GM12878 (cell line): ENCODE results near the gene OR10S1. TPM values are rescaled to one million over a fixed set of nuclear protein-coding genes. Genes with fewer than 3 reads are reported as not detected.

Source experiments
- ATAC-seq: fragments of 200-7000 bp; cut with Tn5 transposase; 3 replicates; pipeline ENCODE4 v1.9.1; 2020; ENCODE audit warnings: mild to moderate bottlenecking, moderate library complexity
- BruUV-seq: library from RNA; stranded (reverse); fragments of 400-500 nt; replicated peaks from 2 replicates; lab custom pipeline; 2021; lab: Mats Ljungman, UMichigan
- CTCF ChIA-PET: fragments of 300-600 bp; sonication (Branson Sonifier 250); formaldehyde crosslinking; extraction: SDS; loops from one replicate; lab custom pipeline; 2021; ENCODE audit warnings: inconsistent platforms; lab: Yijun Ruan, JAX
- POLR2A ChIA-PET: fragments of 350-600 bp; formaldehyde crosslinking; extraction: SDS; loops from one replicate; lab custom pipeline; 2021; ENCODE audit warnings: inconsistent platforms; lab: Charles Lee
- RAD21 ChIA-PET: fragments of 300-600 bp; sonication (Branson Sonifier 250); formaldehyde crosslinking; loops from one replicate; lab custom pipeline; 2023; ENCODE audit warnings: antibody characterized with exemption; ENCODE audit not compliant: unreplicated experiment; lab: Charles Lee
- SMC1A ChIA-PET: fragments of 300-600 bp; sonication (Branson Sonifier 250); formaldehyde crosslinking; loops from one replicate; lab custom pipeline; 2023; ENCODE audit not compliant: unreplicated experiment, uncharacterized antibody; lab: Charles Lee
- DNase-seq: peaks from one replicate; pipeline ENCODE4 v3.0.0-alpha.2; 2011; ENCODE audit warnings: low read depth, low spot score
- FAIRE-seq: peaks from 3 replicates; lab custom pipeline; 2011; peaks lifted over from hg19 to GRCh38; lab: Jason Lieb, UNC
- H2AFZ ChIP-seq: 2 replicates; pipeline ENCODE4 v1.6.0; 2011; ENCODE audit warnings: low read depth, low read length, control low read depth; ENCODE audit not compliant: control insufficient read depth
- H3K27ac ChIP-seq: 2 replicates; pipeline ENCODE4 v1.5.1; 2011; ENCODE audit warnings: control low read depth; ENCODE audit not compliant: control insufficient read depth, insufficient read depth
- H3K27me3 ChIP-seq, 2 experiments: replicated peaks in 1 of 2; 2 replicates each; pipeline versions ENCODE4 v1.6.0 to v1.6.1; 2011; ENCODE audit warnings: low read length in 1 of 2; ENCODE audit not compliant: control insufficient read depth in 2 of 2, insufficient read depth in 2 of 2
- H3K36me3 ChIP-seq, 2 experiments: 2 replicates each; pipeline ENCODE4 v1.5.1; 2011; ENCODE audit warnings: low read length in 1 of 2; ENCODE audit not compliant: control insufficient read depth in 2 of 2, insufficient read depth in 2 of 2
- H3K4me1 ChIP-seq: 2 replicates; pipeline ENCODE4 v1.6.1; 2011; ENCODE audit warnings: mild to moderate bottlenecking, low read length, moderate library complexity, mixed read lengths; ENCODE audit not compliant: control insufficient read depth, insufficient read depth
- H3K4me2 ChIP-seq: 2 replicates; pipeline ENCODE4 v1.6.0; 2011; ENCODE audit warnings: control low read depth; ENCODE audit not compliant: control insufficient read depth, insufficient read depth
- H3K4me3 ChIP-seq: fragments of 200-600 bp; sonication (generic); 2 replicates; pipeline ENCODE4 v1.5.1; 2016
- H3K79me2 ChIP-seq: 2 replicates; pipeline ENCODE4 v1.6.0; 2011; ENCODE audit warnings: low read length; ENCODE audit not compliant: control insufficient read depth, insufficient read depth
- H3K9ac ChIP-seq: 2 replicates; pipeline ENCODE4 v1.8.0; 2011; ENCODE audit warnings: low read length, control low read depth, mixed read lengths; ENCODE audit not compliant: control insufficient read depth, insufficient read depth
- H3K9me3 ChIP-seq: replicated peaks from 3 replicates; pipeline ENCODE4 v1.5.1; 2011; ENCODE audit warnings: mild to moderate bottlenecking, low read length; ENCODE audit not compliant: control insufficient read depth, insufficient read depth
- H4K20me1 ChIP-seq: 2 replicates; pipeline ENCODE4 v1.6.0; 2011; ENCODE audit not compliant: control insufficient read depth, insufficient read depth
- ATF7 ChIP-seq: fragments of 450-650 bp; IDR thresholded peaks from 2 replicates; pipeline ENCODE4 v1.6.1; 2016; ENCODE audit warnings: low read depth, mild to moderate bottlenecking
- BMI1 ChIP-seq: fragments of 450-650 bp; IDR thresholded peaks from 2 replicates; pipeline ENCODE4 v1.6.1; 2016; ENCODE audit warnings: mild to moderate bottlenecking, moderate library complexity, borderline replicate concordance
- BRCA1 ChIP-seq: IDR thresholded peaks from 2 replicates; pipeline ENCODE4 v1.6.1; 2011; ENCODE audit warnings: low read depth, low read length, improper control_type of control experiment
- CREB1 ChIP-seq: IDR thresholded peaks from 2 replicates; pipeline ENCODE4 v1.6.1; 2012; ENCODE audit warnings: low read depth, mild to moderate bottlenecking, inconsistent platforms
- KAT2A ChIP-seq: conservative IDR thresholded peaks from 2 replicates; pipeline ENCODE4 v1.6.1; 2011; ENCODE audit warnings: low read depth, low read length; ENCODE audit not compliant: control insufficient read depth
- NFXL1 ChIP-seq: fragments of 450-650 bp; IDR thresholded peaks from 2 replicates; pipeline ENCODE4 v1.6.1; 2017; ENCODE audit warnings: antibody characterized with exemption, mild to moderate bottlenecking, borderline replicate concordance
- NR2C2 ChIP-seq: IDR thresholded peaks from 2 replicates; pipeline ENCODE4 v1.6.1; 2011; ENCODE audit warnings: borderline replicate concordance, low read depth; ENCODE audit not compliant: control insufficient read depth, insufficient read length
- PAX8 ChIP-seq: fragments of 450-650 bp; IDR thresholded peaks from 2 replicates; pipeline ENCODE4 v1.6.1; 2017; ENCODE audit warnings: mild to moderate bottlenecking, moderate library complexity
- PML ChIP-seq: IDR thresholded peaks from 2 replicates; pipeline ENCODE4 v1.6.1; 2012; ENCODE audit warnings: low read length, inconsistent platforms
- RBBP5 ChIP-seq: fragments of 200-600 bp; sonication (generic); conservative IDR thresholded peaks from 2 replicates; pipeline ENCODE4 v1.6.1; 2016
- SP1 ChIP-seq: IDR thresholded peaks from one replicate; pipeline ENCODE4 v1.6.1; 2011; ENCODE audit warnings: low read depth, low read length
- WRNIP1 ChIP-seq: IDR thresholded peaks from 2 replicates; pipeline ENCODE4 v1.6.1; 2011; ENCODE audit warnings: low read depth, low read length, improper control_type of control experiment, borderline replicate concordance
- ZBTB11 ChIP-seq: fragments of 450-650 bp; formaldehyde crosslinking; IDR thresholded peaks from 2 replicates; pipeline ENCODE4 v1.5.0; 2022; ENCODE audit warnings: mild to moderate bottlenecking, missing genetic modification characterization
- WGBS: methylation state at CpG from one replicate; pipeline ENCODE4 v1.1.6; 2016; ENCODE audit warnings: low lambda C conversion rate; ENCODE audit not compliant: insufficient replicate concordance, insufficient coverage; ENCODE audit errors: missing lambda C conversion rate; 5-methylcytosine and 5-hydroxymethylcytosine counted together
- in situ Hi-C: fragments of 300-500 bp; cut with MboI; formaldehyde crosslinking; loops from 9 replicates; pipeline ENCODE4 v1.14.3; 2018; ENCODE audit warnings: mixed read lengths
- intact Hi-C: fragments of 100-400 bp; cut with micrococcal nuclease; formaldehyde crosslinking; loops from one replicate; pipeline ENCODE4 v1.14.2; 2022; ENCODE audit not compliant: unreplicated experiment
- polyA plus RNA-seq, 11 experiments: library from polyadenylated mRNA; depleted of rRNA in 4 of 11; unstranded in 6 of 11; stranded (reverse) in 5 of 11; fragments of >200 nt; fragmentation: Nextera tagmentation in 4 of 11; fragmentation: Illumina TruSeq in 1 of 11; extraction: Ambion mirVana in 4 of 11; extraction: Trizol in 1 of 11; gene quantifications; 1 replicate in 1 of 11; 2 replicates in 10 of 11; pipeline versions ENCODE4 v1.2.1 to v1.2.3, GENCODE V29; 2011 to 2016; ENCODE audit warnings: inconsistent platforms in 2 of 11, missing spikeins in 2 of 11, low read depth in 1 of 11
- total RNA-seq, 4 experiments: library from RNA; depleted of rRNA in 3 of 4; stranded (reverse); fragments of >200 nt in 3 of 4; fragmentation: Illumina TruSeq in 1 of 4; extraction: Trizol in 1 of 4; gene quantifications; 2 replicates each; pipeline versions ENCODE4 v1.2.1 to v1.2.3, GENCODE V29; 2013 to 2021

OR10S1 gene
- total and polyA plus RNA-seq, 10 of the 15 experiments (the other 5 are each of a cell fraction or from before 2014, with no cell fraction given) = not detected

- RAD21 ChIA-PET = no interaction called here
Measured at GRCh38 chr11:123945132-123945531, 32.4 kb downstream of the OR10S1 start.

More at GRCh38 chr11:123945132-123945531, 32.4 kb downstream of the OR10S1 start:
- 21% methylated on average over 1 of the region's 1 CpG for WGBS
- Histone ChIP-seq H4K20me1 (no peaks in the 10 kb centered on the region), H2AFZ (no peak overlapping the region), H3K9me3 (no peaks in the 10 kb centered on the region), H3K4me3 (no peak overlapping the region), H3K36me3 (no peaks in the 10 kb centered on the region), H3K9ac (no peak overlapping the region), H3K4me1 (no peaks in the 10 kb centered on the region), H3K27ac (no peak overlapping the region), H3K4me2 (no peak overlapping the region), H3K79me2 (no peaks in the 10 kb centered on the region), H3K27me3 (no peaks in the 10 kb centered on the region; a peak in 1 of 4 replicates)
- intact Hi-C loops = no loop called here
- BruUV-seq = no TSS peak
- TF ChIP-seq SP1 = no peak
- no peak for TF ChIP-seq NFXL1
- TF ChIP-seq CREB1 = no peak
- TF ChIP-seq PAX8 = no peak
- TF ChIP-seq BRCA1 = no peak
- no peak for TF ChIP-seq WRNIP1
- TF ChIP-seq RBBP5 = no peak
- no peak for TF ChIP-seq KAT2A
- no peak for TF ChIP-seq PML
- no peak for TF ChIP-seq ATF7
- no peak for TF ChIP-seq NR2C2
- no peak for TF ChIP-seq BMI1
- TF ChIP-seq ZBTB11 (CRISPR knock-in tag) = no peak
- FAIRE-seq (no peak), DNase-seq (no peak), ATAC-seq (no peak)
- in situ Hi-C loops = no loop called here
- ChIA-PET POLR2A (no interaction called here), SMC1A (no interaction called here), CTCF (no interaction called here)
